ENCODE data around the gene NEURL1B. TPM values are rescaled to one million over a fixed set of nuclear protein-coding genes. Genes with fewer than 3 reads are reported as not detected.

The NEURL1B gene
- total RNA-seq, 1 experiment from 2014 or later, result 2.8 TPM

DNA sequence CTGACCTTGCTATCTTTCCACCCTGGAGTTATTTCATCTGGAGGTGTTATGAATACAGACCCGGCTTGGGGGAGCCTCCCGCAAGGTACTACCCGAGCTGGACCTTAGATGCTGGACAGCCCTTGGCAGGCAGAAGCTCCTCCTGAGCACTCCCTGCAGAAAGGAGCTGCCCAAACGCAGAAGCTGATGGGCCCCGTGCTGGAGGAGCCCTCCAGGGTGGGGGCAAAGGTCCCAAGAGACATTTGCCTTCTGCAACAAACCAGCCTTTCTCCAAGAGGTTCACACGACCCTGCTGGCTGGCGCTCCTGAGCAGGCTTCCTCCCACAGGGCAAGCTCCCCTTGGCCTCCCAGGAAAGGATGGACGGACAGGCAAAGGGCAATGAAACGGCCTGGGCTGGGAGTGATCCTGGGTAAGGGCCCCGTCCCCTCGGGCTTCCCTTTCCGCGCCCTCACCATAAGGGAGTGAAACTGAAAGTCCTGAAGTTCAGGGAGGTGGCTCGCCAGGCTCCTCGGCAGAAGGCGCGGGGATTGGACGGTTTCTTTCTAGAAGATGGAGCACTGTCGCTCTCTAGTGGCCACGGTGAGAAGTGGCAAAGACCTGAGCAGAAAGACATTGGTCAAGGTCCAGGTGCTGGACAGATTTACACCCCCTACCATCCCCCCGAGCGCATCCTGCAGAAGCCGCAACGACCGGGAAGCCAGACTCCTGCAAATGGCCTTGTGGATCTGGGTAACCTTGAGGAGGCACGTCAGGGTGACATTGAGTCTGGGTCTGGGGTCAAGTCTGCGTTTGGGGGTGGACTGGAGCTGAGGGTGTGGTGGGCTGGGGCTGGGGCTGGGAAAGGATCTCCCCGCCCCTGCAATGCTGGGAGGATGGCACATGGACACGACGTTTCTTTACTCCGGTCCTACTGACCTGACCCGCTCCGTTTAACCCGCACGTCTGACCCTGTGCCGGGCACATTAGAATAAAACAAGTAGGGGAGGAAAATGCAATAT, 56.4 kb downstream of the NEURL1B start:
- BruUV-seq (replicated peaks), result no TSS peak
- peak overlapping the region; percentile 77 for H3K4me3 Mint-ChIP-seq (ENCODE audit: low read depth, unreplicated experiment)
- peak overlapping the region; percentile 55 for H3K27ac Mint-ChIP-seq (ENCODE audit: unreplicated experiment)
- CTCF ChIA-PET, result interaction anchor here (0.6 to 1.5 kb wide), 10 partner anchors 31 to 286 kb away, joined by 3 to 7 read pairs (median 3); partner anchors contain the start of gene ATP6V0E1
- peaks cover 36% of the 10 kb centered on the region for H3K27me3 Mint-ChIP-seq (ENCODE audit: unreplicated experiment)
- H3K4me1 Mint-ChIP-seq (ENCODE audit: low read depth, unreplicated experiment), result peaks cover 10% of the 10 kb centered on the region
- intact Hi-C loops (cut with micrococcal nuclease; ENCODE audit: unreplicated experiment), result loop anchor here (1.0 to 10.0 kb wide), 3 partner anchors 133 to 590 kb away; no protein-coding TSS in a partner anchor
- peak; percentile 92 for DNase-seq
- TF ChIP-seq, protein P1, sequence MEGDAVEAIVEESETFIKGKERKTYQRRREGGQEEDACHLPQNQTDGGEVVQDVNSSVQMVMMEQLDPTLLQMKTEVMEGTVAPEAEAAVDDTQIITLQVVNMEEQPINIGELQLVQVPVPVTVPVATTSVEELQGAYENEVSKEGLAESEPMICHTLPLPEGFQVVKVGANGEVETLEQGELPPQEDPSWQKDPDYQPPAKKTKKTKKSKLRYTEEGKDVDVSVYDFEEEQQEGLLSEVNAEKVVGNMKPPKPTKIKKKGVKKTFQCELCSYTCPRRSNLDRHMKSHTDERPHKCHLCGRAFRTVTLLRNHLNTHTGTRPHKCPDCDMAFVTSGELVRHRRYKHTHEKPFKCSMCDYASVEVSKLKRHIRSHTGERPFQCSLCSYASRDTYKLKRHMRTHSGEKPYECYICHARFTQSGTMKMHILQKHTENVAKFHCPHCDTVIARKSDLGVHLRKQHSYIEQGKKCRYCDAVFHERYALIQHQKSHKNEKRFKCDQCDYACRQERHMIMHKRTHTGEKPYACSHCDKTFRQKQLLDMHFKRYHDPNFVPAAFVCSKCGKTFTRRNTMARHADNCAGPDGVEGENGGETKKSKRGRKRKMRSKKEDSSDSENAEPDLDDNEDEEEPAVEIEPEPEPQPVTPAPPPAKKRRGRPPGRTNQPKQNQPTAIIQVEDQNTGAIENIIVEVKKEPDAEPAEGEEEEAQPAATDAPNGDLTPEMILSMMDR (IDR thresholded peaks at IDR 0.05; ENCODE audit: unreplicated experiment), result peak; percentile 86
- no peaks in the 10 kb centered on the region for H3K9me3 Mint-ChIP-seq (ENCODE audit: low read depth, unreplicated experiment)
- peaks cover 11% of the 10 kb centered on the region for H3K36me3 Mint-ChIP-seq (ENCODE audit: insufficient read depth, unreplicated experiment)

DNA sequence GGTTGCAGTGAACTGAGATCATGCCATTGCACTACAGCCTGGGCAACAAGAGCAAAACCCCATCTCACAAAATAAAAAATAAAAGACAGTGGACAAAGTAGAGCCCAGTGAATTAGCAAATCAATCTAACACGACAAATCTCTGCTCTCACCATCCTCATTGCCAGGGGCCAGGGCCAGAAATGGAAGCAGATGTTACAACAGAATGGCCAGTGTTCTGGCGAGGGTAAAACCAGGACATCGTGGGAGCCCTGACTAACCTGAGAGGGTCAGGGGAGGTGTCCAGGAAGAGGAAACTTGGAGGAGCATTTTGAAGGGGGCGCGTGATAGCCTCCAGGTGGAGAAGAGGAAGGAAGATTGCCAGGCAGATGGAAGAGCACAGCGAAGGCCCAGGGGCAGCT, 58.4 kb downstream of the NEURL1B start:
- H3K36me3 Mint-ChIP-seq (ENCODE audit: insufficient read depth, unreplicated experiment), result peaks cover 11% of the 10 kb centered on the region
- H3K4me3 Mint-ChIP-seq (ENCODE audit: low read depth, unreplicated experiment), result no peak overlapping the region
- intact Hi-C loops (cut with micrococcal nuclease; ENCODE audit: unreplicated experiment), result loop anchor here (5.0 to 10.0 kb wide), 2 partner anchors 135 to 592 kb away; no protein-coding TSS in a partner anchor
- peaks cover 10% of the 10 kb centered on the region for H3K4me1 Mint-ChIP-seq (ENCODE audit: low read depth, unreplicated experiment)
- CTCF ChIA-PET, result interaction anchor here (0.6 kb wide), 1 partner anchor 231 kb away, joined by 3 read pairs; no protein-coding TSS in a partner anchor
- no TSS peak for BruUV-seq (replicated peaks)
- H3K27ac Mint-ChIP-seq (ENCODE audit: unreplicated experiment), result no peak overlapping the region
- H3K27me3 Mint-ChIP-seq (ENCODE audit: unreplicated experiment), result peaks cover 56% of the 10 kb centered on the region
- no peak for DNase-seq
- H3K9me3 Mint-ChIP-seq (ENCODE audit: low read depth, unreplicated experiment), result no peaks in the 10 kb centered on the region
- TF ChIP-seq, protein P1 (IDR thresholded peaks at IDR 0.05; ENCODE audit: unreplicated experiment), result no peak

DNA sequence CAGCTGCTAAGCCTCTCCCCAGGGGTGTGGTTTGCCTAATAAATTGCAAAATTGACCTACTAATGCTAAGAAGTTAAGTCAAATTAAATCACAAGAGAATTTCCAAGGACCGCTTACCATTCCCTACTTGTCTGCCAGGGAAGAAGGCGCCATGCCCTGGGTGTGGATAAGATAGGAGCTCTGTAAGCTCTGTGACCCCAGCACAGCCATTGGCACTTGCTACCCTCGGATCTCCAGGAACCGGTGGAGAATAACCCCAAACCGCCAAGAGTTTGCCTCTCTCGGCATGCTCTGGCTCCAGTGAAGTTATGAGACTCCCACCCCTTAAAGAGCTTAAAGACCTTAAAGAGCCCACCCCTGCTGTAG, 58.9 kb downstream of the NEURL1B start:
- Mint-ChIP-seq H3K27me3 (ENCODE audit: unreplicated experiment) (peaks cover 62% of the 10 kb centered on the region), H3K9me3 (ENCODE audit: low read depth, unreplicated experiment) (no peaks in the 10 kb centered on the region), H3K36me3 (ENCODE audit: insufficient read depth, unreplicated experiment) (peaks cover 11% of the 10 kb centered on the region), H3K4me3 (ENCODE audit: low read depth, unreplicated experiment) (no peak overlapping the region), H3K27ac (ENCODE audit: unreplicated experiment) (no peak overlapping the region), H3K4me1 (ENCODE audit: low read depth, unreplicated experiment) (peaks cover 10% of the 10 kb centered on the region)
- TF ChIP-seq, protein P1 (IDR thresholded peaks at IDR 0.05; ENCODE audit: unreplicated experiment), result no peak
- no TSS peak for BruUV-seq (replicated peaks)
- intact Hi-C loops (cut with micrococcal nuclease; ENCODE audit: unreplicated experiment), result loop anchor here (5.0 to 10.0 kb wide), 2 partner anchors 135 to 593 kb away; no protein-coding TSS in a partner anchor
- DNase-seq, result no peak
- CTCF ChIA-PET, result interaction anchor here (0.6 to 0.8 kb wide), 2 partner anchors 231 to 240 kb away, joined by 3 to 4 read pairs; no protein-coding TSS in a partner anchor

DNA sequence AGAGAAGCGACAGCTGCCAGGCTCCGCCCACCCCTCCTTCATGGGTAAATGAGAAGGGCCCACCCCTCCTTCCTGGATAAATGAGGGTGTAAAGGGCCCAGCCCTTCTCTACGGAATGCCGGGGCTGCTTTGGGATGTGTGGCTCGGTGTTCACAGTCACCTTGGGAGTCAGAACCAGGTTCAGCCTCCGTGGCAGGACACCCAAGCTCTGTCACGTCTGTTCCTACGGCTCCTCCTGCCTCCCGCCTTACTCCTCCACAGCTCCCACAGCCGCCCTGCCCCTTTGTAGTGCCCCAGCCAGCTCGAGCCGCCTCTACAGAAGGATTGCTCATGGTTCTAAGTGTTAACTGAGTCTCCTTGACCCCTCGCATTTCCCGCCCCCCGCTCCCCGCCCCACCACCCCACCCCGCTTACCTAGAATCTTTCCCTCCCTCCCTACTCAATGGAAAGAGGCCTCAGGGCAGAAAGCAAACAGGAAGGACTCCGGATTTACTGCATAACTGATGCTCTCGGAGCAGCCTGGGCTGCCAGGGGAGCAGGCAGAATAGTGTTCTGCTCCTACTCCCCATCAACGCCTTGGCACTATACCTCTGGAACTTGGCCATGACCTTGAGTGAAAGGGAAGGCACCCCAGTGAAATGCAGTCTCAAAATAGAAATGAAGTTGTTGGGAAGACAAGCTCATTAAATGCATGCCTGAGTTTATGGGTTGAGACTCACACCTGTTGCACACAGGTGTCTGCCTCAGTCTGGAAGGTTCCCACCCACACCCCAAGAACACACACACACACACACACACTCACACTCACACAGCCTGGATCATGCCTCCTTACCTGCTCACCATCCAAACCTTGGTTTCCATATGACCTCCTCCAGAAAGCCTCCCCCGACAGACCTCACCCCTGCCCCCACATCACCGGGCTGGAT, 59.6 kb downstream of the NEURL1B start:
- H3K4me1 Mint-ChIP-seq (ENCODE audit: low read depth, unreplicated experiment), result peaks cover 10% of the 10 kb centered on the region
- H3K4me3 Mint-ChIP-seq (ENCODE audit: low read depth, unreplicated experiment), result no peak overlapping the region
- CTCF ChIA-PET, result interaction anchor here (0.8 kb wide), 1 partner anchor 240 kb away, joined by 4 read pairs; no protein-coding TSS in a partner anchor
- no peak for DNase-seq
- BruUV-seq (replicated peaks), result no TSS peak
- no peaks in the 10 kb centered on the region for H3K9me3 Mint-ChIP-seq (ENCODE audit: low read depth, unreplicated experiment)
- TF ChIP-seq, protein P1 (IDR thresholded peaks at IDR 0.05; ENCODE audit: unreplicated experiment), result no peak
- peaks cover 68% of the 10 kb centered on the region for H3K27me3 Mint-ChIP-seq (ENCODE audit: unreplicated experiment)
- no peak overlapping the region for H3K27ac Mint-ChIP-seq (ENCODE audit: unreplicated experiment)
- intact Hi-C loops (cut with micrococcal nuclease; ENCODE audit: unreplicated experiment), result no loop called here
- H3K36me3 Mint-ChIP-seq (ENCODE audit: insufficient read depth, unreplicated experiment), result peaks cover 11% of the 10 kb centered on the region

Data from Calu3 (cell line).